ENCODE measurements around the gene ECT2L. TPM values are rescaled to one million over a fixed set of nuclear protein-coding genes. Genes with fewer than 3 reads are reported as not detected.

Gene ECT2L
- under 0.01 TPM in 1 of 2 replicates, not detected in the other for total RNA-seq

GRCh38 chr6:138795809-138796603, at the start of gene ECT2L:
TSS of gene ECT2L (plus strand) at chr6:138796087. CDS start at chr6:138813275, 17,188 bp downstream.

GRCh38 chr6:138773177-138774091, 22.5 kb upstream of the ECT2L start, which contains the start of gene CCDC28A:
TSS of gene CCDC28A (plus strand) at chr6:138773769. CDS start at chr6:138776121, 2,352 bp downstream.

Other genes starting within 250 kb of the ECT2L start
- gene CCDC28A, start 22.3 kb upstream of the ECT2L start, total RNA-seq, result 10.8 and 13.8 TPM in 2 replicates
- gene REPS1, start 192.2 kb downstream of the ECT2L start, total RNA-seq, result 33.7 and 51.3 TPM in 2 replicates
- gene ABRACL, start 232.7 kb downstream of the ECT2L start, total RNA-seq, result 46.2 and 64.5 TPM in 2 replicates